ENCODE measurements around the gene CA10.

CA10 gene

DNA sequence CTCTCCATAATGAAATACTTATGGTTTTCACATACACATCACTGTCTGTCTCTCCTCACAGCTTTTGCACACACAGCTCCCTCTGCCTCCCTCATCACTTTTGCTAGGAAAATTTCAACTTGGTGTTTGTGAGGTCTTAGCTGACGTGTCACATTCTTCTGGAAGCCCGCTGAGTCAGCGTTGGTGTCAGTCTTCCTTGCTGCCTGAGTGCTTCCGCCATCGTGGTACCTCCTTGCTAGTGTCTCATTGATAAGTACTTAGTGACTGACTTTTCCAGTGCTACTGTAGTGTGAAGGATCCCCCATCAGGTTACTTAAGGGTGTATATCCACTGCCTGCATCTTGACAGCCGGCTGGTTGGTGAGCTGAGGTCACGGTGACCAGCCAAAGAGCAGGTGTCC lies 33.5 kb downstream of the CA10 start:
- Histone ChIP-seq H3K4me3 (ENCODE audit: low read depth, low read length) (no peak overlapping the region), H2AFZ (no peak overlapping the region), H3K27ac (no peak overlapping the region), H3K4me1 (peaks cover 4% of the 10 kb centered on the region), H3K27me3 (ENCODE audit: control insufficient read depth, insufficient read depth, low read length) (no peaks in the 10 kb centered on the region), H3K9me3 (ENCODE audit: control insufficient read depth, low read length) (no peaks in the 10 kb centered on the region), H3K9ac (no peak overlapping the region), H3K79me2 (no peaks in the 10 kb centered on the region), H3K4me2 (ENCODE audit: low read length) (no peak overlapping the region), H3K36me3 (ENCODE audit: control insufficient read depth, insufficient read depth, low read length) (no peaks in the 10 kb centered on the region)
- no peak for TF ChIP-seq CTCF (IDR thresholded peaks at IDR 0.05)

DNA sequence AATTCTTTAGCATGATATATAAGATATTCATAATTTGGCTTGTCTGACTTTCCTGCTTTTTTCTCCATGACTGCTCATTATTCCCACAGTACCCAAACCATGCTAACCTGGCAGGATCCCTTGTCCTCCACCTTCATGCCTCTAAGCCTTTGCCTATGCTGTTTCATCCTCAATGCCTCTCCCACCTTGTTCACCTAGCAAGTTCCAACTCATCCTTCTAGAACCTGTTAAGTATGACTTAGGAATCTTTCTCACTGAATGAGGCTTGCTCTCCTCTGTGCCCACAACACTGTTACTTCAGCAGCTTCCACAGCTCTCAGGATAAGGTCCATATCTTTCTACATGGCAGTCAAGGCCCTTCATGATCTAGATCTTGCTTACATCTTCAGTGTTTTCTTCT lies 34.0 kb downstream of the CA10 start:
- Histone ChIP-seq H3K36me3 (ENCODE audit: control insufficient read depth, insufficient read depth, low read length) (no peaks in the 10 kb centered on the region), H3K27me3 (ENCODE audit: control insufficient read depth, insufficient read depth, low read length) (no peaks in the 10 kb centered on the region), H3K9ac (no peak overlapping the region), H3K9me3 (ENCODE audit: control insufficient read depth, low read length) (no peaks in the 10 kb centered on the region), H3K27ac (no peak overlapping the region), H2AFZ (no peak overlapping the region), H3K4me3 (ENCODE audit: low read depth, low read length) (no peak overlapping the region), H3K4me2 (ENCODE audit: low read length) (no peak overlapping the region), H3K4me1 (peaks cover 4% of the 10 kb centered on the region), H3K79me2 (no peaks in the 10 kb centered on the region)
- no peak for TF ChIP-seq CTCF (IDR thresholded peaks at IDR 0.05)

- Histone ChIP-seq H3K27me3 (ENCODE audit: control insufficient read depth, insufficient read depth, low read length) (no peaks in the 10 kb centered on the region), H3K79me2 (no peaks in the 10 kb centered on the region), H3K4me3 (ENCODE audit: low read depth, low read length) (no peak overlapping the region), H3K4me1 (peaks cover 4% of the 10 kb centered on the region), H3K9ac (no peak overlapping the region), H3K36me3 (ENCODE audit: control insufficient read depth, insufficient read depth, low read length) (no peaks in the 10 kb centered on the region), H3K4me2 (ENCODE audit: low read length) (no peak overlapping the region), H3K27ac (no peak overlapping the region), H2AFZ (no peak overlapping the region), H3K9me3 (ENCODE audit: control insufficient read depth, low read length) (no peaks in the 10 kb centered on the region)
- TF ChIP-seq CTCF (IDR thresholded peaks at IDR 0.05) = no peak
Observed at GRCh38 chr17:52120465-52120864, 38.0 kb downstream of the CA10 start.

DNA sequence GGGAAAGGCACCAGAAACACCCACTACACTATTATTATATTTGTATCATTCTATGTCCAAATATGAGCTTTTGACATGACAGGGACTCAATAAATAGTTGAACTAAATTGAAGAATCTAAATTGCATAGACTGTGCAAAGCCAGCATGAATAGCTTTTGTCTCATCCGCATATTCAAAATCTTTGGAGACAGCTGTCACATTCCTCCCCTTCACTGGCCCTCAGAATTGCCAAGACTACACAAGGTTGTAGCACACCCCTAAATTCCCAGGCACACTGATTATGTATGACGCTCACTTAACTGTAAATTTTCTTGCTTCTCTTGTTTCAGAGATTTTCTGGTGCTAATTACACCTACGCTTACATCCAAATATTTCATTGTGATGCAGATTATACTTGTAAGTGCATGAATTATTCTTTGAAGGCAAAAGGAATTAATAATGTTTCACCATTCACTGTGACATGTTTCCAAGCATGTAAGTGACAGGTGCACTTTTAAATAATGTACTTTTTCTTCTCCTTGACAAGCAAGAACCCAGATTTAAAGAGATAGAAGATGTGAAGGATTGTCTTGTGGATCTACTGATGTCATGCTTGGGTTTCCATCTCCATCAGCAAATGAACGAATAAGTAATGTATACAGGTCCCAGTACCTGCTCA lies 47.5 kb downstream of the CA10 start:
- no peak overlapping the region for H3K27ac ChIP-seq
- no peaks in the 10 kb centered on the region for H3K36me3 ChIP-seq (ENCODE audit: control insufficient read depth, insufficient read depth, low read length)
- no peak overlapping the region for H2AFZ ChIP-seq
- no peak overlapping the region for H3K4me2 ChIP-seq (ENCODE audit: low read length)
- no peak overlapping the region for H3K9ac ChIP-seq
- no peak overlapping the region for H3K4me3 ChIP-seq (ENCODE audit: low read depth, low read length)
- TF ChIP-seq CTCF (IDR thresholded peaks at IDR 0.05) = no peak
- peaks cover 9% of the 10 kb centered on the region for H3K4me1 ChIP-seq
- H3K9me3 ChIP-seq (ENCODE audit: control insufficient read depth, low read length) = no peaks in the 10 kb centered on the region
- H3K79me2 ChIP-seq = no peaks in the 10 kb centered on the region
- H3K27me3 ChIP-seq (ENCODE audit: control insufficient read depth, insufficient read depth, low read length) = no peaks in the 10 kb centered on the region

DNA sequence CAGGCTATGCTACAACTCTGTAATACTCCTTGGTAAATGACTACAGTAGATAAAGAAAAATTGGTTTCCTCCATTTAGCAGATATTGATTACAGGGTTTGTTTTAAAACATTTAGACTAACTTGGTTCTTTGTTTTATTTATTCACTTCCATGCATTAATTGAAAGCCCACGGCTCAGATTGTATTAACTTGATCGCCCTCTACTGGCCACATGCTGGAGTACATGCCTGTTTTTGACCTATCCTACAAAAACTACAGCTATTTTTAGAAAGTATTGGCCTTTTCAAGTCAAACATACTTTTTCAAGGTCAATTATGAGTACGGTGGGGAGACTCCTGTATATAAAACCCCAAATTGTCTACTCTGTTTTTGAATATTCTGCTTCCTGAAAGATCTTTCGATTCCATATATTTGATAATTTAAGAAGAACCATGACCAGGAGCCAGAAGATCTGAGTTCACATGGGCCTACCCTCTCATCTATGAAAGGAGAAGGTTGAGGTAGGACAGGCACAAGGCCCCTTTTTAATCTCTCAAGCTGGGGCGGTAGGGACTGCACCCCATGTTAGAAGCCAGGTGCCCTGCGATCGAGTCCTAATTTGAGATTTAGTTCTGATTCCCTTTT lies 51.8 kb downstream of the CA10 start:
- Histone ChIP-seq H3K9me3 (ENCODE audit: control insufficient read depth, low read length) (no peaks in the 10 kb centered on the region), H3K36me3 (ENCODE audit: control insufficient read depth, insufficient read depth, low read length) (no peaks in the 10 kb centered on the region), H3K4me1 (peaks cover 9% of the 10 kb centered on the region), H3K27ac (no peak overlapping the region), H2AFZ (no peak overlapping the region), H3K27me3 (ENCODE audit: control insufficient read depth, insufficient read depth, low read length) (no peaks in the 10 kb centered on the region), H3K79me2 (no peaks in the 10 kb centered on the region), H3K4me2 (ENCODE audit: low read length) (no peak overlapping the region), H3K4me3 (ENCODE audit: low read depth, low read length) (no peak overlapping the region), H3K9ac (no peak overlapping the region)
- TF ChIP-seq CTCF (IDR thresholded peaks at IDR 0.05) = peak; percentile 78

Measured in parathyroid adenoma (tissue), 2 donors.